Occipital lobe (tissue), 2 donors: ENCODE measurements around the gene SOWAHB. TPM values are rescaled to one million over a fixed set of nuclear protein-coding genes. Genes with fewer than 3 reads are reported as not detected.

Source experiments
- DNase-seq: peaks from one replicate; lab custom pipeline; 2025; lab: John Stamatoyannopoulos, UW
- total RNA-seq: library from RNA; depleted of rRNA; stranded (reverse); fragments of >200 nt; gene quantifications from one replicate; pipeline ENCODE4 v1.2.3, GENCODE V29; 2014

The SOWAHB gene
- total RNA-seq, 1 donor from 2014 or later, result 5.5 TPM

- DNase-seq, result no peak
Measured at GRCh38 chr4:76856243-76857073, 41.5 kb downstream of the SOWAHB start.

- no peak for DNase-seq
Measured at GRCh38 chr4:76854858-76855257, 43.1 kb downstream of the SOWAHB start.

DNA sequence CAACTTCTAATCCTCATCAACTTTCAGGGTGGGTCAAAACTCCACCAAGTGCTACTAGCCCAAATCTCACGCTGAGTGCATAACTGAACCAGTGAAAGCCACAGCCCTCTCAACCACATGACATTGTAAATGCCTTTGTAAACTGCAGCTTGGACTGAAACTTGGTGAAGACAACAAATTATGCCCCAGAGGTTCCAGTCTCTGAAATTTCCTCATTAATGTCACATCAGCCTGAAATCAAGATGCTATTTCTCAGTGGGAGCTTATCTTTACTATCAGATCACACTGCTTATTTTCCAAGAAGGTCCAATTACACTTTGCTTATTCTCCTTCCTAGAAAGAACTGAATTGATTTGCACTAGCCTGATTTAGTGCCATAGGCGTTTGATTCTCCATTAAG lies 46.6 kb downstream of the SOWAHB start:
- no peak for DNase-seq

DNA sequence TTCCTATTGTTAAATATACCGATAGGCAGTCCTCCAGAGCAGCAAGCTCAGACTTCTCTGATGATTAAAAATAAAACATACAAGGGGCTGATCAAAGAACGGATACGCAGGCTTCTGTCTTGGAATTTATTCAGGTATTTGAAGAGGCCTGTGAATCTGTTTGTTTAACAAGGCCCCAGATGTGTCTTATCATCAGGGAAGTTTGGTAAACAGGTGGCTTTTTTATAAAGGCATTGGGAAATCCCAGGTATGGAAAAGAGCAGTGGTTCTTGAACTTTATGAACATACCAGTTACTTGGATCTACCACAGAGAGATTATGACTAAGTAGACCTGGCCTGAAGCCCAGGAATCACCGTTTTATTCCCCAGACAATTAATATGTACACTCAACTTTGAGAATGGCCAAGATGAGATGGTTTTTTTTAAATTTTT lies 47.9 kb downstream of the SOWAHB start:
- no peak for DNase-seq

Other genes starting within 250 kb of the SOWAHB start
- gene SEPTIN11, start 51.6 kb upstream of the SOWAHB start, total RNA-seq, result 244 TPM
- 408 TPM for gene CCNI, start 177.8 kb upstream of the SOWAHB start, total RNA-seq